Measurements from ENCODE around the gene TNRC18. TPM values are rescaled to one million over a fixed set of nuclear protein-coding genes. Genes with fewer than 3 reads are reported as not detected.
"Not testable (repeated sequence)": the region's sequence is repeated elsewhere in the genome, so short reads cannot be mapped to it uniquely, and the experiment has no call there.

The TNRC18 gene
- total and polyA plus RNA-seq, 9 of the 15 experiments (the other 6 are each of a cell fraction or from before 2014, with no cell fraction given) = 0.03 to 43.2 (median 18.0) TPM

DNA sequence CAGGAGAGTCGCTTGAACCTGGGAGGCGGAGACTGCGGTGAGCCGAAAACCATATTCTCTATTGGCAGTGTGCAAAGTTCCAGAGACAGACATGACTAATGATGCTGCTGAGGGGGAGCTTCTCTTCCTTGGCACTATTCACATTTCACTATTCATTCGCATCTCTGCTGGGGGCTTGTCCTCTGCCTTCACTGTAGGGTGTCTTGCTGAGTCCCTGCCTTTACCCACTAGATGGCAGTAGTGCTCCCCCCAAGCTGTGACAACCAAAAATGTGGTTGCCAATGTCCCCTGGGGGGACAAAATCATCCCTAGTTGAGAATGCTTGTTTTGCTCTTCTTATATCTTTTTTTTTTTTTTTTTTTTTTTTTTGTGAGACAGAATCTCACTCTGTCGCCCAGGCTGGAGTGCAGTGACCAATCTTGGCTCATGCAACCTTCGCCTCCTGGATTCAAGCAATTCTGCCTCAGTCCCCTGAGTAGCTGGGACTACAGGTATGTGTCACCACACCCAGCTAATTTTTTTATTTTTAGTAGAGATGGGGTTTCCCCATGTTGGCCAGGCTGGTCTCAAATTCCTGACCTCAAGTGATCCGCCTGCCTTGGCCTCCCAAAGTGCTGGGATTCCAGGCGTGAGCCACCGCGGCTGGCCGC, 57.5 kb downstream of the TNRC18 start:
- H3K4me1 ChIP-seq (replicated peaks in 1 of 2; ENCODE audit: control insufficient read depth in 2 of 2, insufficient read depth in 2 of 2, low read length in 2 of 2); H2AFZ ChIP-seq (ENCODE audit: low read depth, low read length); H3K9me1 ChIP-seq (ENCODE audit: control insufficient read depth, insufficient read depth, low read length); H4K20me1 ChIP-seq (replicated peaks; ENCODE audit: control insufficient read depth, insufficient read depth, low read length); H3K4me2 ChIP-seq (ENCODE audit: insufficient read depth, low read length); H3K27me3 ChIP-seq (ENCODE audit: control insufficient read depth in 2 of 2, insufficient read depth in 2 of 2, low read length in 2 of 2); H3K79me2 ChIP-seq (ENCODE audit: control insufficient read depth, insufficient read depth, low read length); BruUV-seq (replicated peaks); H3K9me3 ChIP-seq (replicated peaks; ENCODE audit: control insufficient read depth, insufficient read depth, low read depth, low read length); H3K4me3 ChIP-seq; H3K27ac ChIP-seq (ENCODE audit: extremely low read depth, low read depth, low read length); H3K9ac ChIP-seq (ENCODE audit: insufficient read depth in 1 of 2, low read depth in 2 of 2, low read length in 2 of 2); in situ Hi-C loops (cut with MboI): not testable (repeated sequence)
- peak; percentile 86 to 88 (median 86) for DNase-seq (ENCODE audit: extremely low read depth in 1 of 4, low spot score in 3 of 4)
- ATAC-seq = peak; percentile 96
- ChIA-PET POLR2A (interaction anchor here (0.9 to 1.1 kb wide), 3 partner anchors 56 to 160 kb away, joined by 3 to 7 read pairs (median 3); no protein-coding TSS in a partner anchor), CTCF (ENCODE audit: low intra/inter-chr PET ratio) (interaction anchor here (0.6 to 1.3 kb wide), 5 partner anchors 50 to 1148 kb away, joined by 3 to 8 read pairs (median 4); no protein-coding TSS in a partner anchor)
- 87% methylated on average over 11 of the region's 12 CpGs for WGBS (ENCODE audit: insufficient coverage, low coverage, missing lambda C conversion rate)
- peak; percentile 96 for FAIRE-seq
- intact Hi-C loops (cut with micrococcal nuclease) = loop anchor here (1.0 to 10.0 kb wide), 4 partner anchors 84 to 339 kb away; no protein-coding TSS in a partner anchor
- peaks cover 36% of the 10 kb centered on the region; the same call in 1 of the 3 replicates for H3K36me3 ChIP-seq (ENCODE audit: control insufficient read depth, insufficient read depth, low read length)
- TF ChIP-seq, protein P1, sequence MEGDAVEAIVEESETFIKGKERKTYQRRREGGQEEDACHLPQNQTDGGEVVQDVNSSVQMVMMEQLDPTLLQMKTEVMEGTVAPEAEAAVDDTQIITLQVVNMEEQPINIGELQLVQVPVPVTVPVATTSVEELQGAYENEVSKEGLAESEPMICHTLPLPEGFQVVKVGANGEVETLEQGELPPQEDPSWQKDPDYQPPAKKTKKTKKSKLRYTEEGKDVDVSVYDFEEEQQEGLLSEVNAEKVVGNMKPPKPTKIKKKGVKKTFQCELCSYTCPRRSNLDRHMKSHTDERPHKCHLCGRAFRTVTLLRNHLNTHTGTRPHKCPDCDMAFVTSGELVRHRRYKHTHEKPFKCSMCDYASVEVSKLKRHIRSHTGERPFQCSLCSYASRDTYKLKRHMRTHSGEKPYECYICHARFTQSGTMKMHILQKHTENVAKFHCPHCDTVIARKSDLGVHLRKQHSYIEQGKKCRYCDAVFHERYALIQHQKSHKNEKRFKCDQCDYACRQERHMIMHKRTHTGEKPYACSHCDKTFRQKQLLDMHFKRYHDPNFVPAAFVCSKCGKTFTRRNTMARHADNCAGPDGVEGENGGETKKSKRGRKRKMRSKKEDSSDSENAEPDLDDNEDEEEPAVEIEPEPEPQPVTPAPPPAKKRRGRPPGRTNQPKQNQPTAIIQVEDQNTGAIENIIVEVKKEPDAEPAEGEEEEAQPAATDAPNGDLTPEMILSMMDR (IDR thresholded peaks at IDR 0.05 in 2 of 3, conservative IDR thresholded peaks at IDR 0.05 in 1 of 3; ENCODE audit: insufficient read depth in 2 of 3, low read depth in 1 of 3, low read length in 3 of 3) = peak; percentile 86 to 96 (median 91)
- TF ChIP-seq, protein P2, sequence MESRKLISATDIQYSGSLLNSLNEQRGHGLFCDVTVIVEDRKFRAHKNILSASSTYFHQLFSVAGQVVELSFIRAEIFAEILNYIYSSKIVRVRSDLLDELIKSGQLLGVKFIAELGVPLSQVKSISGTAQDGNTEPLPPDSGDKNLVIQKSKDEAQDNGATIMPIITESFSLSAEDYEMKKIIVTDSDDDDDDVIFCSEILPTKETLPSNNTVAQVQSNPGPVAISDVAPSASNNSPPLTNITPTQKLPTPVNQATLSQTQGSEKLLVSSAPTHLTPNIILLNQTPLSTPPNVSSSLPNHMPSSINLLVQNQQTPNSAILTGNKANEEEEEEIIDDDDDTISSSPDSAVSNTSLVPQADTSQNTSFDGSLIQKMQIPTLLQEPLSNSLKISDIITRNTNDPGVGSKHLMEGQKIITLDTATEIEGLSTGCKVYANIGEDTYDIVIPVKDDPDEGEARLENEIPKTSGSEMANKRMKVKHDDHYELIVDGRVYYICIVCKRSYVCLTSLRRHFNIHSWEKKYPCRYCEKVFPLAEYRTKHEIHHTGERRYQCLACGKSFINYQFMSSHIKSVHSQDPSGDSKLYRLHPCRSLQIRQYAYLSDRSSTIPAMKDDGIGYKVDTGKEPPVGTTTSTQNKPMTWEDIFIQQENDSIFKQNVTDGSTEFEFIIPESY (CRISPR knock-in tag; IDR thresholded peaks at IDR 0.05) = peak; percentile 39; the same call in 1 of the 2 replicates
- TF ChIP-seq, protein P3, sequence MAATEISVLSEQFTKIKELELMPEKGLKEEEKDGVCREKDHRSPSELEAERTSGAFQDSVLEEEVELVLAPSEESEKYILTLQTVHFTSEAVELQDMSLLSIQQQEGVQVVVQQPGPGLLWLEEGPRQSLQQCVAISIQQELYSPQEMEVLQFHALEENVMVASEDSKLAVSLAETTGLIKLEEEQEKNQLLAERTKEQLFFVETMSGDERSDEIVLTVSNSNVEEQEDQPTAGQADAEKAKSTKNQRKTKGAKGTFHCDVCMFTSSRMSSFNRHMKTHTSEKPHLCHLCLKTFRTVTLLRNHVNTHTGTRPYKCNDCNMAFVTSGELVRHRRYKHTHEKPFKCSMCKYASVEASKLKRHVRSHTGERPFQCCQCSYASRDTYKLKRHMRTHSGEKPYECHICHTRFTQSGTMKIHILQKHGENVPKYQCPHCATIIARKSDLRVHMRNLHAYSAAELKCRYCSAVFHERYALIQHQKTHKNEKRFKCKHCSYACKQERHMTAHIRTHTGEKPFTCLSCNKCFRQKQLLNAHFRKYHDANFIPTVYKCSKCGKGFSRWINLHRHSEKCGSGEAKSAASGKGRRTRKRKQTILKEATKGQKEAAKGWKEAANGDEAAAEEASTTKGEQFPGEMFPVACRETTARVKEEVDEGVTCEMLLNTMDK (IDR thresholded peaks at IDR 0.05; ENCODE audit: borderline replicate concordance, insufficient read depth, low read depth, low read length, poor library complexity, severe bottlenecking) = peak; percentile 45
- TF ChIP-seq, protein P4, sequence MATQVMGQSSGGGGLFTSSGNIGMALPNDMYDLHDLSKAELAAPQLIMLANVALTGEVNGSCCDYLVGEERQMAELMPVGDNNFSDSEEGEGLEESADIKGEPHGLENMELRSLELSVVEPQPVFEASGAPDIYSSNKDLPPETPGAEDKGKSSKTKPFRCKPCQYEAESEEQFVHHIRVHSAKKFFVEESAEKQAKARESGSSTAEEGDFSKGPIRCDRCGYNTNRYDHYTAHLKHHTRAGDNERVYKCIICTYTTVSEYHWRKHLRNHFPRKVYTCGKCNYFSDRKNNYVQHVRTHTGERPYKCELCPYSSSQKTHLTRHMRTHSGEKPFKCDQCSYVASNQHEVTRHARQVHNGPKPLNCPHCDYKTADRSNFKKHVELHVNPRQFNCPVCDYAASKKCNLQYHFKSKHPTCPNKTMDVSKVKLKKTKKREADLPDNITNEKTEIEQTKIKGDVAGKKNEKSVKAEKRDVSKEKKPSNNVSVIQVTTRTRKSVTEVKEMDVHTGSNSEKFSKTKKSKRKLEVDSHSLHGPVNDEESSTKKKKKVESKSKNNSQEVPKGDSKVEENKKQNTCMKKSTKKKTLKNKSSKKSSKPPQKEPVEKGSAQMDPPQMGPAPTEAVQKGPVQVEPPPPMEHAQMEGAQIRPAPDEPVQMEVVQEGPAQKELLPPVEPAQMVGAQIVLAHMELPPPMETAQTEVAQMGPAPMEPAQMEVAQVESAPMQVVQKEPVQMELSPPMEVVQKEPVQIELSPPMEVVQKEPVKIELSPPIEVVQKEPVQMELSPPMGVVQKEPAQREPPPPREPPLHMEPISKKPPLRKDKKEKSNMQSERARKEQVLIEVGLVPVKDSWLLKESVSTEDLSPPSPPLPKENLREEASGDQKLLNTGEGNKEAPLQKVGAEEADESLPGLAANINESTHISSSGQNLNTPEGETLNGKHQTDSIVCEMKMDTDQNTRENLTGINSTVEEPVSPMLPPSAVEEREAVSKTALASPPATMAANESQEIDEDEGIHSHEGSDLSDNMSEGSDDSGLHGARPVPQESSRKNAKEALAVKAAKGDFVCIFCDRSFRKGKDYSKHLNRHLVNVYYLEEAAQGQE (IDR thresholded peaks at IDR 0.05; ENCODE audit: borderline replicate concordance) = peak; percentile 84
- TF ChIP-seq, protein P4 (CRISPR knock-in tag; IDR thresholded peaks at IDR 0.05; ENCODE audit: low read depth) = not testable (repeated sequence)
